COLO829 (cell line): ENCODE measurements around the gene TP53I13.

Experiments used
- DNase-seq: peaks from one replicate; pipeline ENCODE4 v3.0.0; 2012; ENCODE audit warnings: low spot score

The TP53I13 gene

GRCh38 chr17:29593591-29594518 lies 25.4 kb downstream of the TP53I13 start:
- DNase-seq, result no peak

- DNase-seq, result no peak
These were observed 26.1 kb downstream of the TP53I13 start for GRCh38 chr17:29594519-29595090.

GRCh38 chr17:29595107-29595942 lies 26.8 kb downstream of the TP53I13 start:
- DNase-seq, result no peak

- no peak for DNase-seq
These were observed 27.7 kb downstream of the TP53I13 start for GRCh38 chr17:29595943-29596774.

- no peak for DNase-seq
These were observed 28.3 kb downstream of the TP53I13 start for GRCh38 chr17:29596811-29597210.

GRCh38 chr17:29597361-29598172 lies 29.1 kb downstream of the TP53I13 start:
- no peak for DNase-seq

- DNase-seq, result no peak
These were observed 34.7 kb downstream of the TP53I13 start for GRCh38 chr17:29603109-29603674.

- DNase-seq, result no peak
These were observed 39.2 kb downstream of the TP53I13 start for GRCh38 chr17:29607557-29608195.

- no peak for DNase-seq
These were observed 40.5 kb downstream of the TP53I13 start for GRCh38 chr17:29608986-29609385.

- DNase-seq, result no peak
These were observed 41.9 kb downstream of the TP53I13 start for GRCh38 chr17:29610395-29610794.

- no peak for DNase-seq
These were observed 43.0 kb downstream of the TP53I13 start for GRCh38 chr17:29611351-29612093.

GRCh38 chr17:29612094-29612403 lies 43.5 kb downstream of the TP53I13 start:
- DNase-seq, result no peak

GRCh38 chr17:29612404-29613280 lies 44.1 kb downstream of the TP53I13 start:
- no peak for DNase-seq

- DNase-seq, result no peak
These were observed 44.9 kb downstream of the TP53I13 start for GRCh38 chr17:29613352-29613837.

GRCh38 chr17:29613856-29614255 lies 45.4 kb downstream of the TP53I13 start:
- no peak for DNase-seq

GRCh38 chr17:29614349-29615047 lies 46.0 kb downstream of the TP53I13 start:
- peak; percentile 44 for DNase-seq

GRCh38 chr17:29615048-29615385 lies 46.5 kb downstream of the TP53I13 start:
- no peak for DNase-seq
